GM12801 (cell line): ENCODE measurements around the gene DCLK1.

Source experiments
- TF ChIP-seq, protein P1 (sequence below): IDR thresholded peaks from one replicate; pipeline ENCODE4 v1.5.1; 2011; ENCODE audit warnings: control low read depth; ENCODE audit not compliant: insufficient read length; ENCODE audit errors: extremely low read depth

Gene DCLK1

GRCh38 chr13:36059321-36059720 is 71.9 kb downstream of the DCLK1 start:
- TF ChIP-seq, protein P1, sequence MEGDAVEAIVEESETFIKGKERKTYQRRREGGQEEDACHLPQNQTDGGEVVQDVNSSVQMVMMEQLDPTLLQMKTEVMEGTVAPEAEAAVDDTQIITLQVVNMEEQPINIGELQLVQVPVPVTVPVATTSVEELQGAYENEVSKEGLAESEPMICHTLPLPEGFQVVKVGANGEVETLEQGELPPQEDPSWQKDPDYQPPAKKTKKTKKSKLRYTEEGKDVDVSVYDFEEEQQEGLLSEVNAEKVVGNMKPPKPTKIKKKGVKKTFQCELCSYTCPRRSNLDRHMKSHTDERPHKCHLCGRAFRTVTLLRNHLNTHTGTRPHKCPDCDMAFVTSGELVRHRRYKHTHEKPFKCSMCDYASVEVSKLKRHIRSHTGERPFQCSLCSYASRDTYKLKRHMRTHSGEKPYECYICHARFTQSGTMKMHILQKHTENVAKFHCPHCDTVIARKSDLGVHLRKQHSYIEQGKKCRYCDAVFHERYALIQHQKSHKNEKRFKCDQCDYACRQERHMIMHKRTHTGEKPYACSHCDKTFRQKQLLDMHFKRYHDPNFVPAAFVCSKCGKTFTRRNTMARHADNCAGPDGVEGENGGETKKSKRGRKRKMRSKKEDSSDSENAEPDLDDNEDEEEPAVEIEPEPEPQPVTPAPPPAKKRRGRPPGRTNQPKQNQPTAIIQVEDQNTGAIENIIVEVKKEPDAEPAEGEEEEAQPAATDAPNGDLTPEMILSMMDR = no peak

DNA sequence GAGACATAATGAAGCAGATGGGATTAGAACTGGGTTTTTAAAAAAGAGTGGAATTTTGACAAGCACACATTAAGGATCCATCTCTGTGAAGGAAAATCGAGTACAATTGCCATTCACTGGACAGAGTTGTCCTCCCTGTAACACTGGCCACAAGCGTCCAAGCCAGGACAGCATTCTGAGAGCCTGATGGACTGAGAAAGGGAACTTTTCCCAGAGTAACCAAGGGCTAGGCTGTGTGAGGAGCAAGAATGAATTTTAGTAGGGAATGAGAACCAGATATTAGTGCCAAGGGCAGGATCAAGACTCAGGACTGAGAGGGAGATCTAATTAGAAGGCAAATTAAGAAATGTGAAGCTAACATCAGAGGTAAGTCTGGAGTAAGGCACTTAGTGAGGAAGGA is 73.1 kb downstream of the DCLK1 start:
- TF ChIP-seq, protein P1 = no peak

GRCh38 chr13:36057547-36057946 is 73.6 kb downstream of the DCLK1 start:
- TF ChIP-seq, protein P1 = no peak

GRCh38 chr13:36057041-36057440 is 74.1 kb downstream of the DCLK1 start:
- TF ChIP-seq, protein P1 = no peak

- TF ChIP-seq, protein P1 = no peak
Observed at GRCh38 chr13:36055366-36055765, 75.8 kb downstream of the DCLK1 start.

GRCh38 chr13:36054041-36054440 is 77.1 kb downstream of the DCLK1 start:
- TF ChIP-seq, protein P1 = no peak

GRCh38 chr13:36051082-36051481 is 80.1 kb downstream of the DCLK1 start:
- TF ChIP-seq, protein P1 = no peak

GRCh38 chr13:36046672-36047071 is 84.5 kb downstream of the DCLK1 start:
- TF ChIP-seq, protein P1 = no peak
